A549 (cell line): ENCODE measurements around the gene AGBL4. TPM values are rescaled to one million over a fixed set of nuclear protein-coding genes. Genes with fewer than 3 reads are reported as not detected.

Experiments used
- ATAC-seq, 2 experiments: fragments of 200-7000 bp in 1 of 2; fragments of >200 bp in 1 of 2; cut with Nextera tagmentation in 1 of 2; cut with Tn5 transposase in 1 of 2; 3 replicates each; pipeline versions ENCODE4 v1.8.0 to v1.9.1; 2018 to 2020; ENCODE audit warnings: mild to moderate bottlenecking in 1 of 2, moderate library complexity in 1 of 2
- CTCF ChIA-PET: fragments of 300-600 bp; sonication (Branson Sonifier 250); formaldehyde crosslinking; extraction: SDS; loops from one replicate; lab custom pipeline; 2021; ENCODE audit warnings: antibody characterized with exemption, inconsistent platforms; lab: Yijun Ruan, JAX
- POLR2A ChIA-PET: fragments of 350-600 bp; formaldehyde crosslinking; extraction: SDS; loops from one replicate; lab custom pipeline; 2021; ENCODE audit warnings: antibody characterized with exemption, inconsistent platforms; lab: Yijun Ruan, JAX
- DNase-seq, 2 experiments: peaks; one replicate each; pipeline versions ENCODE4 v3.0.0 to v3.0.0-alpha.2; 2011 to 2016; ENCODE audit warnings: low read depth in 1 of 2, low spot score in 1 of 2
- FAIRE-seq: peaks from 2 replicates; lab custom pipeline; 2011; peaks lifted over from hg19 to GRCh38; lab: Jason Lieb, UNC
- H3K27ac ChIP-seq, 2 experiments: fragments of >200 bp; sonication (Bioruptor Twin); formaldehyde crosslinking; 3 replicates each; pipeline ENCODE4 v1.5.1; 2016 to 2017
- H3K4me1 ChIP-seq: fragments of >200 bp; sonication (Bioruptor Twin); formaldehyde crosslinking; 3 replicates; pipeline ENCODE4 v1.6.1; 2016
- H3K4me2 ChIP-seq: fragments of >200 bp; sonication (Bioruptor Twin); formaldehyde crosslinking; 3 replicates; pipeline ENCODE4 v1.6.1; 2016
- H3K4me3 ChIP-seq: fragments of >200 bp; sonication (Bioruptor Twin); formaldehyde crosslinking; 3 replicates; pipeline ENCODE4 v1.5.1; 2016
- H3K9me3 ChIP-seq: fragments of >200 bp; sonication (Bioruptor Twin); formaldehyde crosslinking; 3 replicates; pipeline ENCODE4 v1.6.1; 2016
- ATOH8 ChIP-seq: fragments of 250-450 bp; sonication (Bioruptor Pico); IDR thresholded peaks from 2 replicates; pipeline ENCODE4 v1.5.0; 2020; ENCODE audit warnings: low read depth, mild to moderate bottlenecking, moderate library complexity
- BCL3 ChIP-seq: fragments of >200 bp; sonication (Bioruptor Twin); formaldehyde crosslinking; IDR thresholded peaks from 3 replicates; pipeline ENCODE4 v1.6.1; 2016
- EHF ChIP-seq: fragments of 250-450 bp; sonication (Bioruptor Pico); IDR thresholded peaks from 2 replicates; pipeline ENCODE4 v1.5.0; 2020; ENCODE audit warnings: mild to moderate bottlenecking
- EP300 ChIP-seq, 2 experiments: fragments of >200 bp; sonication (Bioruptor Twin); formaldehyde crosslinking; IDR thresholded peaks; 2 replicates in 1 of 2; 3 replicates in 1 of 2; pipeline ENCODE4 v1.6.1; 2016 to 2017
- HES2 ChIP-seq: fragments of >200 bp; sonication (Bioruptor Twin); formaldehyde crosslinking; IDR thresholded peaks from 2 replicates; pipeline ENCODE4 v1.6.1; 2016
- HEYL ChIP-seq: fragments of 250-450 bp; sonication (Bioruptor Pico); IDR thresholded peaks from 2 replicates; pipeline ENCODE4 v1.8.0; 2021; ENCODE audit warnings: mild to moderate bottlenecking, moderate library complexity
- HOXB5 ChIP-seq: fragments of 250-450 bp; sonication (Bioruptor Pico); IDR thresholded peaks from 2 replicates; pipeline ENCODE4 v1.5.0; 2020; ENCODE audit warnings: mild to moderate bottlenecking, moderate library complexity
- JUNB ChIP-seq: fragments of >200 bp; sonication (Bioruptor Twin); formaldehyde crosslinking; IDR thresholded peaks from 2 replicates; pipeline ENCODE4 v1.6.1; 2016
- MAX ChIP-seq: IDR thresholded peaks from 2 replicates; pipeline ENCODE4 v1.6.1; 2012
- NFE2L2 ChIP-seq: fragments of 150-350 bp; conservative IDR thresholded peaks from 2 replicates; pipeline ENCODE4 v1.6.1; 2014; ENCODE audit warnings: low read length
- NPAS2 ChIP-seq: fragments of 250-450 bp; sonication (Bioruptor Pico); IDR thresholded peaks from 2 replicates; pipeline ENCODE4 v1.8.0; 2022; ENCODE audit warnings: mild to moderate bottlenecking, moderate library complexity, borderline replicate concordance
- PBX3 ChIP-seq: IDR thresholded peaks from 2 replicates; pipeline ENCODE4 v1.6.1; 2012
- REST ChIP-seq: fragments of 200-600 bp; sonication (generic); IDR thresholded peaks from 2 replicates; pipeline ENCODE4 v1.6.1; 2016; ENCODE audit warnings: antibody characterized with exemption, mild to moderate bottlenecking, moderate library complexity
- RNF2 ChIP-seq: fragments of 200-600 bp; sonication (generic); IDR thresholded peaks from 2 replicates; pipeline ENCODE4 v1.6.1; 2016; ENCODE audit warnings: low read depth, mild to moderate bottlenecking, antibody characterized with exemption, moderate library complexity, borderline replicate concordance
- SREBF2 ChIP-seq: fragments of 450-650 bp; IDR thresholded peaks from 2 replicates; pipeline ENCODE4 v1.6.1; 2014; ENCODE audit warnings: mild to moderate bottlenecking, moderate library complexity
- ZFP36 ChIP-seq: fragments of 450-650 bp; IDR thresholded peaks from 2 replicates; pipeline ENCODE4 v1.6.1; 2014; ENCODE audit warnings: borderline replicate concordance; ENCODE audit not compliant: partially characterized antibody
- ZNF302 ChIP-seq: fragments of 250-450 bp; sonication (Bioruptor Pico); IDR thresholded peaks from 2 replicates; pipeline ENCODE4 v1.9.0; 2021; ENCODE audit warnings: inconsistent platforms, mild to moderate bottlenecking, moderate library complexity
- WGBS: methylation state at CpG from one replicate; pipeline ENCODE4 v1.1.6; 2017; ENCODE audit errors: missing lambda C conversion rate; 5-methylcytosine and 5-hydroxymethylcytosine counted together
- polyA plus RNA-seq, 4 experiments: library from polyadenylated mRNA; depleted of rRNA in 3 of 4; stranded (reverse); fragments of >200 nt; fragmentation: RNase III in 1 of 4; extraction: RNeasy Plus Mini Kit Qiagen cat#74134 plus additional on column Dnase treatment in 1 of 4; gene quantifications; 2 replicates in 3 of 4; 3 replicates in 1 of 4; pipeline ENCODE4 v1.2.3, GENCODE V29; 2011 to 2017

The AGBL4 gene
- polyA plus RNA-seq, 2 of the 4 experiments (the other 2 are of a cell fraction), result not detected

- TF ChIP-seq REST (no peak), JUNB (no peak), MAX (no peak), HOXB5 (CRISPR knock-in tag) (no peak)
Measured at GRCh38 chr1:48803474-48803873, 1220.3 kb downstream of the AGBL4 start (continued).

- no peak for ATAC-seq
- Histone ChIP-seq H3K4me2 (no peak overlapping the region), H3K4me3 (no peak overlapping the region), H3K9me3 (no peaks in the 10 kb centered on the region), H3K4me1 (no peaks in the 10 kb centered on the region), H3K27ac (no peak overlapping the region)
- ChIA-PET POLR2A (no interaction called here), CTCF (no interaction called here)
- FAIRE-seq, result no peak
- no peak for DNase-seq
- TF ChIP-seq RNF2 (no peak), REST (no peak), NFE2L2 (no peak), BCL3 (no peak), ZFP36 (no peak), NPAS2 (CRISPR knock-in tag) (no peak), EHF (CRISPR knock-in tag) (no peak), PBX3 (no peak), HES2 (no peak), SREBF2 (no peak), ZNF302 (no peak), EP300 (IDR thresholded peaks at IDR 0.05) (no peak), ATOH8 (CRISPR knock-in tag) (no peak), HEYL (CRISPR knock-in tag) (no peak)
- 0% methylated on average over 1 of the region's 1 CpG for WGBS
Measured at GRCh38 chr1:48794816-48795215, 1228.9 kb downstream of the AGBL4 start.
